ENCODE measurements around the gene RNF121. TPM values are rescaled to one million over a fixed set of nuclear protein-coding genes. Genes with fewer than 3 reads are reported as not detected.
"Not testable (repeated sequence)": the region's sequence is repeated elsewhere in the genome, so short reads cannot be mapped to it uniquely, and the experiment has no call there.

Gene RNF121
- total RNA-seq: 10 to 100 TPM; 27.6 to 29.0 TPM
- 10 to 100 TPM; 39.4 to 40.6 TPM for polyA plus RNA-seq (ENCODE audit: insufficient read length in 2 of 2)
- long read RNA-seq, donor 1, transcript RNF121-201 (9 exons, 2,625 nt): major isoform, 6 of 10 reads
- long read RNA-seq, donor 1, partial matches to known transcripts: 0 of 10 reads
- long read RNA-seq, donor 1, other reads (novel, unspliced or antisense): 0 of 10 reads
- long read RNA-seq, donor 2, partial matches to known transcripts: 0 of 3 reads
- long read RNA-seq, donor 2, other reads (novel, unspliced or antisense): 0 of 3 reads
- long read RNA-seq, donor 3, partial matches to known transcripts: 0 of 1 reads
- long read RNA-seq, donor 3, other reads (novel, unspliced or antisense): 0 of 1 reads
- long read RNA-seq, donor 4, partial matches to known transcripts: 0 of 7 reads
- long read RNA-seq, donor 4, other reads (novel, unspliced or antisense): 0 of 7 reads

- Histone ChIP-seq H3K4me3 (ENCODE audit: low read depth, low read length) (peak within 1 kb of the TSS; percentile 96), H3K27me3 (ENCODE audit: control insufficient read depth, insufficient read depth, low read length) (no peaks in the 10 kb centered on the region), H3K36me3 (ENCODE audit: control insufficient read depth, insufficient read depth, low read length) (no peaks in the 10 kb centered on the region), H3K4me1 (ENCODE audit: control insufficient read depth, insufficient read depth, low read length) (peaks cover 12% of the 10 kb centered on the region), H3K9me3 (ENCODE audit: control insufficient read depth, insufficient read depth, low read length) (no peaks in the 10 kb centered on the region), H3K27ac (ENCODE audit: low read depth, low read length) (peak within 1 kb of the TSS; percentile 90)
- peak; percentile 88 to 99 (median 98) for DNase-seq (ENCODE audit: low read depth in 4 of 6, low spot score in 6 of 6)
- WGBS (ENCODE audit: insufficient coverage): 0% methylated on average over 31 of the region's 32 CpGs
Measured at GRCh38 chr11:71928737-71929443, at the start of gene RNF121. RNF121 (plus strand) TSS chr11:71929046; CDS start chr11:71929062, 16 bp downstream.

GRCh38 chr11:71885806-71886205, 43.0 kb upstream of the RNF121 start:
- DNase-seq (ENCODE audit: low read depth in 4 of 6, low spot score in 6 of 6): not testable (repeated sequence)

GRCh38 chr11:71888335-71889010, 40.4 kb upstream of the RNF121 start:
- not testable (repeated sequence) for H3K4me1 ChIP-seq (ENCODE audit: control insufficient read depth, insufficient read depth, low read length); H3K27ac ChIP-seq (ENCODE audit: low read depth, low read length); H3K9me3 ChIP-seq (ENCODE audit: control insufficient read depth, insufficient read depth, low read length); H3K4me3 ChIP-seq (ENCODE audit: low read depth, low read length); H3K36me3 ChIP-seq (ENCODE audit: control insufficient read depth, insufficient read depth, low read length); DNase-seq (ENCODE audit: low read depth in 4 of 6, low spot score in 6 of 6); H3K27me3 ChIP-seq (ENCODE audit: control insufficient read depth, insufficient read depth, low read length)
- 70% methylated on average over 8 of the region's 14 CpGs for WGBS (ENCODE audit: insufficient coverage)

More at GRCh38 chr11:71885806-71886205, 43.0 kb upstream of the RNF121 start:
- H3K4me3 ChIP-seq (ENCODE audit: low read depth, low read length); H3K4me1 ChIP-seq (ENCODE audit: control insufficient read depth, insufficient read depth, low read length); H3K36me3 ChIP-seq (ENCODE audit: control insufficient read depth, insufficient read depth, low read length); H3K27me3 ChIP-seq (ENCODE audit: control insufficient read depth, insufficient read depth, low read length); H3K27ac ChIP-seq (ENCODE audit: low read depth, low read length); H3K9me3 ChIP-seq (ENCODE audit: control insufficient read depth, insufficient read depth, low read length): not testable (repeated sequence)
- WGBS (ENCODE audit: insufficient coverage): 100% methylated on average over 2 of the region's 12 CpGs

DNA sequence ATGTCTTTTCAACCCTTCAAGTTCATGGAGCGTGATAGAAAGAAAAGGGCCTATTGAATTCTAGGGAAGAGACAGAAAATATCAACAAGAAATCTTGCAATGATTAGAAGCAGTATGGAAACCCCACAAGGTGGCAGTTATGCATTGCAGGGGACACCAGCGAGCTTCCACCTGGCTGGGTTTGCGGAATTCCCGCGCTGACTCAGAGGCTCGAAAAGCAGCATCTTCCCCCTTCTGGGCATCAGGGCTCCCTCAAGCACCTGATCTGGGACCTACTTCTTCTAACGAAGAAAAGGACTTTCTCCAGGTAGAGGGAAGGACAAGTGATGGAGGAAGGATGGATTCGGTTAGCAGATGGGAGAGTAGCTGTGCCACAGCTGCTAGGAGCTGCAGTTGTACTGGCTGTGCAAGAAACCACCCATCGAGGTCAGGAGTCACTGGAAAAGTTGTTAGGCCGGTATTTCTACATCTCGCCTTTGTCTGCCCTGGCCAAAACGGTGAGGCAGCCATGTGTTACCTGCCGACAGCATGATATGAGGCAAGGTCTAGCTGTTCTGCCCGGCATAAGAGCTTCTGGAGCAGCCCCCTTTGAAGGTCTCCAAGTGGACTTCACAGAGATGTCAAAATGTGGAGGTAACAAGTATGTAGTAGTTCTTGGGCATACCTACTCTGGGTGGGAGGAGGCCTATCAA, 39.5 kb upstream of the RNF121 start:
- not testable (repeated sequence) for H3K9me3 ChIP-seq (ENCODE audit: control insufficient read depth, insufficient read depth, low read length); DNase-seq (ENCODE audit: low read depth in 4 of 6, low spot score in 6 of 6); H3K4me1 ChIP-seq (ENCODE audit: control insufficient read depth, insufficient read depth, low read length); H3K36me3 ChIP-seq (ENCODE audit: control insufficient read depth, insufficient read depth, low read length); H3K27ac ChIP-seq (ENCODE audit: low read depth, low read length); H3K27me3 ChIP-seq (ENCODE audit: control insufficient read depth, insufficient read depth, low read length); H3K4me3 ChIP-seq (ENCODE audit: low read depth, low read length)
- 92% methylated on average over 9 of the region's 14 CpGs for whole genome bisulfite sequencing (ENCODE audit: insufficient coverage)

DNA sequence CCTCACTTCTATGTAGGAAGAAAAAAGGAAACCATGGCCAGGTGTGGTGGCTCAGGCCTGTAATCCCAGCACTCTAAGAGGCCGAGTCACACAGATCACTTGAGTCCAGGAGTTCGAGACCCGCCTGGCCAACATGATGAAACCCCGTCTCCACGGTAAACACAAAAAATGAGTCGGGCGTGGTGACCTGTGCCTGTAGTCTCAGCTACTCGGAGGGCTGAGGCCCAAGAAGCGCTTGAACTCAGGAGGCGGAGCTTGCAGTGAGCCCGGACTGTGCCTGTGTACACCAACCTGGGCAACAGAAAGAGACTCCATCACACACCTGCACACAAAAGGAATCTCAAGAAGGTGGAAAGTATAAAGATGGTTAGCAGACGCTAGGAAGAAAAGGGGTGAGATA, 32.9 kb upstream of the RNF121 start:
- Histone ChIP-seq H3K27me3 (ENCODE audit: control insufficient read depth, insufficient read depth, low read length) (no peaks in the 10 kb centered on the region), H3K4me1 (ENCODE audit: control insufficient read depth, insufficient read depth, low read length) (no peaks in the 10 kb centered on the region), H3K27ac (ENCODE audit: low read depth, low read length) (no peak overlapping the region), H3K36me3 (ENCODE audit: control insufficient read depth, insufficient read depth, low read length) (peaks cover 3% of the 10 kb centered on the region), H3K4me3 (ENCODE audit: low read depth, low read length) (no peak overlapping the region), H3K9me3 (ENCODE audit: control insufficient read depth, insufficient read depth, low read length) (no peaks in the 10 kb centered on the region)
- 96% methylated on average over 9 of the region's 12 CpGs for WGBS (ENCODE audit: insufficient coverage)
- no peak for DNase-seq (ENCODE audit: low read depth in 4 of 6, low spot score in 6 of 6)

GRCh38 chr11:71901137-71901536, 27.7 kb upstream of the RNF121 start:
- H3K27me3 ChIP-seq (ENCODE audit: control insufficient read depth, insufficient read depth, low read length); DNase-seq (ENCODE audit: low read depth in 4 of 6, low spot score in 6 of 6); H3K4me1 ChIP-seq (ENCODE audit: control insufficient read depth, insufficient read depth, low read length); H3K4me3 ChIP-seq (ENCODE audit: low read depth, low read length); H3K27ac ChIP-seq (ENCODE audit: low read depth, low read length); H3K9me3 ChIP-seq (ENCODE audit: control insufficient read depth, insufficient read depth, low read length); H3K36me3 ChIP-seq (ENCODE audit: control insufficient read depth, insufficient read depth, low read length): not testable (repeated sequence)
- WGBS (ENCODE audit: insufficient coverage): 88% methylated on average over 14 of the region's 14 CpGs

GRCh38 chr11:71908218-71908617, 20.6 kb upstream of the RNF121 start:
- no peaks in the 10 kb centered on the region for H3K9me3 ChIP-seq (ENCODE audit: control insufficient read depth, insufficient read depth, low read length)
- H3K4me3 ChIP-seq (ENCODE audit: low read depth, low read length): no peak overlapping the region
- peaks cover 6% of the 10 kb centered on the region for H3K36me3 ChIP-seq (ENCODE audit: control insufficient read depth, insufficient read depth, low read length)
- DNase-seq (ENCODE audit: low read depth in 4 of 6, low spot score in 6 of 6): no peak
- H3K4me1 ChIP-seq (ENCODE audit: control insufficient read depth, insufficient read depth, low read length): no peaks in the 10 kb centered on the region
- no peak overlapping the region for H3K27ac ChIP-seq (ENCODE audit: low read depth, low read length)
- H3K27me3 ChIP-seq (ENCODE audit: control insufficient read depth, insufficient read depth, low read length): no peaks in the 10 kb centered on the region
- 94% methylated on average over 3 of the region's 9 CpGs for WGBS (ENCODE audit: insufficient coverage)

- H3K36me3 ChIP-seq (ENCODE audit: control insufficient read depth, insufficient read depth, low read length): peaks cover 20% of the 10 kb centered on the region
- WGBS (ENCODE audit: insufficient coverage): 59% methylated on average over 5 of the region's 5 CpGs
- not testable (repeated sequence) for H3K27me3 ChIP-seq (ENCODE audit: control insufficient read depth, insufficient read depth, low read length)
Measured at GRCh38 chr11:71910775-71911174, 18.1 kb upstream of the RNF121 start.

GRCh38 chr11:71911321-71911985, 17.4 kb upstream of the RNF121 start:
- H3K36me3 ChIP-seq (ENCODE audit: control insufficient read depth, insufficient read depth, low read length): peaks cover 23% of the 10 kb centered on the region
- WGBS (ENCODE audit: insufficient coverage): 88% methylated on average over 5 of the region's 10 CpGs
- H3K27ac ChIP-seq (ENCODE audit: low read depth, low read length): not testable (repeated sequence)

More at GRCh38 chr11:71910775-71911174, 18.1 kb upstream of the RNF121 start:
- not testable (repeated sequence) for H3K9me3 ChIP-seq (ENCODE audit: control insufficient read depth, insufficient read depth, low read length); H3K4me1 ChIP-seq (ENCODE audit: control insufficient read depth, insufficient read depth, low read length); DNase-seq (ENCODE audit: low read depth in 4 of 6, low spot score in 6 of 6); H3K27ac ChIP-seq (ENCODE audit: low read depth, low read length); H3K4me3 ChIP-seq (ENCODE audit: low read depth, low read length)

More at GRCh38 chr11:71911321-71911985, 17.4 kb upstream of the RNF121 start:
- not testable (repeated sequence) for H3K9me3 ChIP-seq (ENCODE audit: control insufficient read depth, insufficient read depth, low read length); H3K4me3 ChIP-seq (ENCODE audit: low read depth, low read length); H3K4me1 ChIP-seq (ENCODE audit: control insufficient read depth, insufficient read depth, low read length); H3K27me3 ChIP-seq (ENCODE audit: control insufficient read depth, insufficient read depth, low read length); DNase-seq (ENCODE audit: low read depth in 4 of 6, low spot score in 6 of 6)

All from spinal cord (tissue), 10 donors.